Measurements from ENCODE around the gene CIBAR2.

DNA sequence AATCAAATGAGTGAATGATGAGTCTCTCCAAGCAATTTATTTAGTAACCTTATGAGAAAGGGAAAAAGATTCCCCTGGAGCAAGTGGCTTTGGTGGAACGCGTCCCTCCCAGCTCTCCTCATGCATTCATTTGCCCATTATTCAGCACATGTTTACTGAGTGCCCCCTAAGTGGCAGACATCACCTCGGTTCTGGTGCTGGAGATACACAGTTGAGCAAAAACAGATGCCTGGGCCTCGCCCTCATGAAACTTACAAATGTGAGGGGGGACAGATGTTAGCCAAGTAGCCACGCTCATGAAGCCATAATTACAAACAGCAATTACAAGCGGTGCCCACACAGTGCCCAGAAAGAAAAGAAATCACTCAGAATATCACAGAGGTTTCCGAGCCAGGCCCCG, 45.1 kb upstream of the CIBAR2 start:
- TF ChIP-seq, protein P1, sequence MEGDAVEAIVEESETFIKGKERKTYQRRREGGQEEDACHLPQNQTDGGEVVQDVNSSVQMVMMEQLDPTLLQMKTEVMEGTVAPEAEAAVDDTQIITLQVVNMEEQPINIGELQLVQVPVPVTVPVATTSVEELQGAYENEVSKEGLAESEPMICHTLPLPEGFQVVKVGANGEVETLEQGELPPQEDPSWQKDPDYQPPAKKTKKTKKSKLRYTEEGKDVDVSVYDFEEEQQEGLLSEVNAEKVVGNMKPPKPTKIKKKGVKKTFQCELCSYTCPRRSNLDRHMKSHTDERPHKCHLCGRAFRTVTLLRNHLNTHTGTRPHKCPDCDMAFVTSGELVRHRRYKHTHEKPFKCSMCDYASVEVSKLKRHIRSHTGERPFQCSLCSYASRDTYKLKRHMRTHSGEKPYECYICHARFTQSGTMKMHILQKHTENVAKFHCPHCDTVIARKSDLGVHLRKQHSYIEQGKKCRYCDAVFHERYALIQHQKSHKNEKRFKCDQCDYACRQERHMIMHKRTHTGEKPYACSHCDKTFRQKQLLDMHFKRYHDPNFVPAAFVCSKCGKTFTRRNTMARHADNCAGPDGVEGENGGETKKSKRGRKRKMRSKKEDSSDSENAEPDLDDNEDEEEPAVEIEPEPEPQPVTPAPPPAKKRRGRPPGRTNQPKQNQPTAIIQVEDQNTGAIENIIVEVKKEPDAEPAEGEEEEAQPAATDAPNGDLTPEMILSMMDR (IDR thresholded peaks at IDR 0.05): no peak
- no peak for TF ChIP-seq POLR2A (IDR thresholded peaks at IDR 0.05)

All from Peyer's patch (tissue), 4 donors.